ENCODE results near the gene APBB1IP.

APBB1IP gene

DNA sequence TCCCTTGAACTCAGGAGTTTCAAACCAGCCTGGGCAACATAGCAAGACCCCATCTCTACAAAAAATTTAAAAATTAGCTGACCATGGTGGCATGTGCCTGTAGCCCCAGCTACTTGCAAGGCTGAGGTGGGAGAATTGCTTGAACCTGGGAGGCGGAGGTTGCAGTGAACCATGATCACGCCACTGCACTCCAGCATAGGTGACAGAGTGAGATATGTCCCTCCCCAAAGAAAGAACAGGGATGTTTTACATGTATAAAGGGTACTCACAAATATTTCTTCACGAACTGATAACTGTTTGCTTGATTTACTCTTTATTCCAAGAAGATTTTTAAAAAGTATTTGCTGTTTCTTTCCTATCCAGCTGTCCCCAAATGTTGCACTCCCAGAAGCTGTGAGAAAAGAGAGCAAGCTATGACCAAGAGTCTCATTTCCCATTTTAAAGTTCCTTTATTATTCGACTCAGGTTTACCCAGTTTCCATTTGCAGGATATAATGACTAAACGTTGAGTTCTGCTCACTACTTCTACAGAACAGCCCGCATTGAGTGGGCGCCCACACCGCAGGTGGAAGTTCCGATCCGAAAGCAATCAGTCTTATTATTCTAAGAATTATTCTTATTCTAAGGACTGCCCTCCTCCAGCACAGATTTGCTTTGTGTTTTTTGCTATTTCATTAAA is 90.7 kb downstream of the APBB1IP start:
- Histone ChIP-seq H3K27me3 (ENCODE audit: control insufficient read depth, insufficient read depth, low read length) (no peaks in the 10 kb centered on the region), H2AFZ (no peak overlapping the region), H3K36me3 (ENCODE audit: control insufficient read depth, insufficient read depth, low read length) (no peaks in the 10 kb centered on the region), H3K9me3 (ENCODE audit: control insufficient read depth, low read length) (no peaks in the 10 kb centered on the region), H3K79me2 (no peaks in the 10 kb centered on the region), H3K4me2 (ENCODE audit: low read length) (no peak overlapping the region), H3K4me1 (no peaks in the 10 kb centered on the region), H3K4me3 (ENCODE audit: low read depth, low read length) (no peak overlapping the region), H3K27ac (no peak overlapping the region), H3K9ac (no peak overlapping the region)
- TF ChIP-seq, protein P1, sequence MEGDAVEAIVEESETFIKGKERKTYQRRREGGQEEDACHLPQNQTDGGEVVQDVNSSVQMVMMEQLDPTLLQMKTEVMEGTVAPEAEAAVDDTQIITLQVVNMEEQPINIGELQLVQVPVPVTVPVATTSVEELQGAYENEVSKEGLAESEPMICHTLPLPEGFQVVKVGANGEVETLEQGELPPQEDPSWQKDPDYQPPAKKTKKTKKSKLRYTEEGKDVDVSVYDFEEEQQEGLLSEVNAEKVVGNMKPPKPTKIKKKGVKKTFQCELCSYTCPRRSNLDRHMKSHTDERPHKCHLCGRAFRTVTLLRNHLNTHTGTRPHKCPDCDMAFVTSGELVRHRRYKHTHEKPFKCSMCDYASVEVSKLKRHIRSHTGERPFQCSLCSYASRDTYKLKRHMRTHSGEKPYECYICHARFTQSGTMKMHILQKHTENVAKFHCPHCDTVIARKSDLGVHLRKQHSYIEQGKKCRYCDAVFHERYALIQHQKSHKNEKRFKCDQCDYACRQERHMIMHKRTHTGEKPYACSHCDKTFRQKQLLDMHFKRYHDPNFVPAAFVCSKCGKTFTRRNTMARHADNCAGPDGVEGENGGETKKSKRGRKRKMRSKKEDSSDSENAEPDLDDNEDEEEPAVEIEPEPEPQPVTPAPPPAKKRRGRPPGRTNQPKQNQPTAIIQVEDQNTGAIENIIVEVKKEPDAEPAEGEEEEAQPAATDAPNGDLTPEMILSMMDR (IDR thresholded peaks at IDR 0.05): no peak

DNA sequence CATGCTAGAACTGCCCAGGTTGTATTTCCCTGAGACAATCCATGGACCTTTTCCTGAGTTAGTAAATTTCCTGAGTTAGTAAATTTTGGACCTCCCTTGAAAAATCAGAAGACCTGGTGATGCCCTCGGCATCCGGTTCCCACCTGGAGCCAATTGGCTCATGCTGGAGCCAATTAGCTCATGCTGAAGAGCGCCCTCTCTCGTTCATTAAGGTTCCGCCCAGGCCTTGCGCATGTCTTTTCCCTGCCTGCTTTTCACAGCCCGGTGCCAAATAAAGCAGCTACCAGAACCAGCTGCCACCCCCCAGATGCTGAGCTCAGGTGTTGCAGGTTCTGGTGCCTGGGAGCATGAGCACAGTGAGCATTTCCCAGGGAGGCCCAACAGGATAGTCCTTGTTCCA is 96.2 kb downstream of the APBB1IP start:
- no peak overlapping the region for H2AFZ ChIP-seq
- H3K4me3 ChIP-seq (ENCODE audit: low read depth, low read length): no peak overlapping the region
- H3K4me2 ChIP-seq (ENCODE audit: low read length): no peak overlapping the region
- no peak overlapping the region for H3K9ac ChIP-seq
- no peaks in the 10 kb centered on the region for H3K9me3 ChIP-seq (ENCODE audit: control insufficient read depth, low read length)
- no peaks in the 10 kb centered on the region for H3K36me3 ChIP-seq (ENCODE audit: control insufficient read depth, insufficient read depth, low read length)
- no peaks in the 10 kb centered on the region for H3K79me2 ChIP-seq
- no peaks in the 10 kb centered on the region for H3K27me3 ChIP-seq (ENCODE audit: control insufficient read depth, insufficient read depth, low read length)
- no peak overlapping the region for H3K27ac ChIP-seq
- H3K4me1 ChIP-seq: no peaks in the 10 kb centered on the region
- TF ChIP-seq, protein P1 (IDR thresholded peaks at IDR 0.05): no peak

DNA sequence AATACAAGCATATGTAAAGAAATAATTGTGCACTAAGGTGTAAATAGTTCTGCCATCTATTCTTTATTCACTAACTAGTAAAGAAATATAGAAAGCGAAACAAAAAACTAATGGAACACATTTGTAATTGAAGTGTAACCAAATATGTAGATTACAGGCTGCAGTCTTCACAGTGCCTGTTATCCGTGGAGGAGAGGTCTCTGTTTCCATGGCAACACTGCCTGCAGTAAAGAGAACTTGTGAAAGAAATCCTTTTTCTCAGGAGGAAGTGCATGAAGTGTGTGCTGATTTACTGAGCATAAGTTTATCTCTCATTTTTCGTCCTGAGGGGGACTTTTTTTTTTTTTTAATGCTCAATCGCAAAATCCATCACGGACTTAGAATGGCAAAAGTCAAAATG is 102.5 kb downstream of the APBB1IP start:
- H3K9me3 ChIP-seq (ENCODE audit: control insufficient read depth, low read length): no peaks in the 10 kb centered on the region

DNA sequence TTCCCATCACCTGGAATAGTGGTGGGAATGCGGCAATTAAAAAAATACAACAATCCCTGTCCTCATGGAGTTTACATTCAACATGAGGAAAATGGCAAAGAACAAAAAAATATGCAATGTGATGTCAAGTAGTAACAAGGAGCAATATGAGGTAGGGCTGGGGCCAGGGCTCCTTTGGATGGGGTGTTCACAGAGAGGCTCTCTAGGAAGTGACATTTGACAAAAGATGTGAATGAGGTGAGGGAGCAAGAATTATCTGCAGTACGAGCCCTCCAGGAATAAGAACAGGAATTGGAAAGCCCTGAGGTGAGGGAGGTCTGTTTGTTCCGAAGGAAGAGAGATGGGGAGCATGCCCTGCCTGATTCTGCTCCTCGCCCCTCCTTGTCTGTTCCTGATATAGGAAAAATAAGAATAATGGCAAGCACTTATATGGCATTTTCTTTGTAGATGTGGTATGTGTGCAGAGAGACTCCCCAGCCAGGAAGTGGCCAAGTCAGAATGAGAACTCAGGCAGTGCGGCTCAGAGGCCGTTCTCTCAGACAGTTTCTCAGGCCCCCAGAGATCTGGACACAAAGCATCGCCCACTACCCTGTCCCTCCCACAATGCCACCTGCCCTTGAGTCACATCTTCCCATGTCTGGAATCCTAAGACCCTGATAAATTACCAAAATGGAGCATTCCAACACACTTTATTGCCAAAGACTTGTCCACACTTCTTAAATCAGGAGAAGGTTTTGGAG is 105.6 kb downstream of the APBB1IP start:
- H3K4me2 ChIP-seq (ENCODE audit: low read length): no peak overlapping the region
- no peaks in the 10 kb centered on the region for H3K27me3 ChIP-seq (ENCODE audit: control insufficient read depth, insufficient read depth, low read length)
- H3K4me1 ChIP-seq: no peaks in the 10 kb centered on the region
- no peaks in the 10 kb centered on the region for H3K79me2 ChIP-seq
- H3K36me3 ChIP-seq (ENCODE audit: control insufficient read depth, insufficient read depth, low read length): no peaks in the 10 kb centered on the region
- H3K4me3 ChIP-seq (ENCODE audit: low read depth, low read length): no peak overlapping the region
- H3K9ac ChIP-seq: no peak overlapping the region
- H3K27ac ChIP-seq: no peak overlapping the region
- TF ChIP-seq, protein P1 (IDR thresholded peaks at IDR 0.05): no peak
- no peak overlapping the region for H2AFZ ChIP-seq
- H3K9me3 ChIP-seq (ENCODE audit: control insufficient read depth, low read length): no peaks in the 10 kb centered on the region

More for the DNA sequence above, 102.5 kb downstream of the APBB1IP start:
- Histone ChIP-seq H3K9ac (no peak overlapping the region), H3K4me1 (no peaks in the 10 kb centered on the region), H3K27ac (no peak overlapping the region), H3K4me2 (ENCODE audit: low read length) (no peak overlapping the region), H3K36me3 (ENCODE audit: control insufficient read depth, insufficient read depth, low read length) (no peaks in the 10 kb centered on the region), H3K4me3 (ENCODE audit: low read depth, low read length) (no peak overlapping the region), H2AFZ (no peak overlapping the region), H3K27me3 (ENCODE audit: control insufficient read depth, insufficient read depth, low read length) (no peaks in the 10 kb centered on the region), H3K79me2 (no peaks in the 10 kb centered on the region)
- TF ChIP-seq, protein P1 (IDR thresholded peaks at IDR 0.05): no peak
